Measurements from ENCODE around the gene SCCPDH.

DNA sequence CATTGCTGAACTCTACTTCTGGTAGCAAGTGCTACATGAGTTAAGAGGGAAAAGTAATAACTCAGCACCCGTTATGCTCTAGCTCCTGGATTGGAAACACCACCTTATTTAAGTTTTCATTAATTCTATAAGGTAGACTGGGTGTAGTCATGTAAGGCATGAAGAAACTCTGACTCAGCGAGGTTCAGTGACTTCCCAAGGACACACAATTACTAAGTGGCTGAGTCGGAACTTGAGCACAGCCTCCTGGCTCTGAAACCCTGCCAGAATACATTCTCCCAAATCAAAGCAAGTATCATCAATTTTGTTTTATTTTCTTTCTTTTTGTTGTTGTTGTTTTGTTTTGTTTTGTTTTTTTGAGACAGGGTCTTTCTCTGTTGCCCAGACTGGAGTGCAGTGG is 29.1 kb upstream of the SCCPDH start:
- TF ChIP-seq EP300 (IDR thresholded peaks at IDR 0.05) = no peak
- TF ChIP-seq, protein P1, sequence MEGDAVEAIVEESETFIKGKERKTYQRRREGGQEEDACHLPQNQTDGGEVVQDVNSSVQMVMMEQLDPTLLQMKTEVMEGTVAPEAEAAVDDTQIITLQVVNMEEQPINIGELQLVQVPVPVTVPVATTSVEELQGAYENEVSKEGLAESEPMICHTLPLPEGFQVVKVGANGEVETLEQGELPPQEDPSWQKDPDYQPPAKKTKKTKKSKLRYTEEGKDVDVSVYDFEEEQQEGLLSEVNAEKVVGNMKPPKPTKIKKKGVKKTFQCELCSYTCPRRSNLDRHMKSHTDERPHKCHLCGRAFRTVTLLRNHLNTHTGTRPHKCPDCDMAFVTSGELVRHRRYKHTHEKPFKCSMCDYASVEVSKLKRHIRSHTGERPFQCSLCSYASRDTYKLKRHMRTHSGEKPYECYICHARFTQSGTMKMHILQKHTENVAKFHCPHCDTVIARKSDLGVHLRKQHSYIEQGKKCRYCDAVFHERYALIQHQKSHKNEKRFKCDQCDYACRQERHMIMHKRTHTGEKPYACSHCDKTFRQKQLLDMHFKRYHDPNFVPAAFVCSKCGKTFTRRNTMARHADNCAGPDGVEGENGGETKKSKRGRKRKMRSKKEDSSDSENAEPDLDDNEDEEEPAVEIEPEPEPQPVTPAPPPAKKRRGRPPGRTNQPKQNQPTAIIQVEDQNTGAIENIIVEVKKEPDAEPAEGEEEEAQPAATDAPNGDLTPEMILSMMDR (IDR thresholded peaks at IDR 0.05) = no peak

Data from sigmoid colon (tissue), 4 donors.